GM19438 (cell line): ENCODE measurements around the gene CHGA.

ENCODE experiments used
- ATAC-seq: cut with Tn5 transposase; IDR thresholded peaks from one replicate; pipeline ENCODE4 v1.9.1; 2021; ENCODE audit warnings: low read depth; ENCODE audit not compliant: unreplicated experiment

CHGA gene

DNA sequence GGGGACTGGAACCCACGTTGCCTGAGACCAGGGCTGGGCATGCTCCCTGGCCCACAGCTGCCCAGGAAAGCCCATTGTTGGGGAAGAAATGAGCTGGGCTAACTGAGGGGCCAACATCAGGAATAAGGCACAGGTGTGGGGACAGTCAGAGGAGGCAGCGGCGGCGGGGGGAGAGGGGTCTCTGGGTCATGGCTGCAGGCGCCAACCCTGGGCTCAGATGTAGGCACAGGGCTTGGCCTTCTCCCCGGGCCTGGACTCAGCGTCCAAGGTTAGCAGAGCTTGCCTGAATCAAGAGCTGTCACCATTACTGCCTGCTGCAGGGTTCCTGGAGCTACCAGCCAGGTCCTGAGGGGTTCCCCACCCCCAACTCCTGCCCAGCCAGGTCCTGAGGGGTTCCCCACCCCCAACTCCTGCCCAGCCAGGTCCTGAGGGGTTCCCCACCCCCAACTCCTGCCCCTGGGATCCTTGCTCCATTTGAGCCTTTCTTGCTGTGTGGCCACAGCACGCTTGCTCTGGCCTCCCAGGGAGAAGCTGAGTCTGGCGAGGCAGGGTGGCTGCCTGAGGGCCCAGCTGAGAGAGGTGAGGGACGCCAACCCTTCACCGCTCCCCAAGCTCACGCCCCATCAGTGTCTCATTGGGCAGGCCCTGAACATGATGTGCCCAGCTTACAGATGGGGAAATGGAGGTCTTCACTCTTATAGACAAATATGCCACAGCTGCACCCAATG is 6.2 kb downstream of the CHGA start:
- ATAC-seq = no peak

GRCh38 chr14:92929689-92930608 is 7.0 kb downstream of the CHGA start:
- ATAC-seq = no peak

GRCh38 chr14:92930737-92931602 is 8.0 kb downstream of the CHGA start:
- no peak for ATAC-seq

DNA sequence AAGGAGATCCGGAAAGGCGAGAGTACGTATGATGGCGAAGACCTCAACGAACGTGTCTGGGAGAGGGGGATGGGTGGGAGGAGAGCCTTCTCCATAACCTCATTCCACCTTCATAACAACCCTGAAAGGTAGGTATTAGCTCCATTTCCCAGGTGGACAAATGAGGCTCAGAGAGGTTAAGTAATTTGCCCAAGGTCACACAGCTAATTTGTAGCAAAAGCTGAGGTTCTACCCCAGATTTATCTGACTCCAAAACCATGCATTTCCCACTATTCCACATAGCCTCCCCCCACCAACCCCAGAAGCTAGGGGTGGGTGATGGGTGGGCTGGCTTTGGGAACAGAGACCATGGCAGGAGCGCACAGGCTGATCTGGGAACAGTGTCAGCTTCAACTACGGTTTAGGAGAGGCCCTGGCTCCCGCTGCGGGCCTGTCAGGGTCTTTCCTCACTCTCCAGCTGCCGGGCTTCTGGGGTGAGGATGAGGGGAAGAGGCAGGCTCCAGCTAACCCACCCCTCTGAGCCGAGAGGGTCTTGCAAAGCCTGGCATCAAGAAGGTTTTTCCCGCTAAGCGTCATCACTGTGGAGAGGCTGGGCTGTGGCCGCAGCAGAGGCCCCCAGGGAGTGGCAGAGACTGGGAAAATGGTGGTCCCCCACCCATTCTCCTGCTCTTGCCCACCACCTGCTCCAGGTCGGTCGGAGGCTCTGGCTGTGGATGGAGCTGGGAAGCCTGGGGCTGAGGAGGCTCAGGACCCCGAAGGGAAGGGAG is 8.9 kb downstream of the CHGA start:
- ATAC-seq = no peak

DNA sequence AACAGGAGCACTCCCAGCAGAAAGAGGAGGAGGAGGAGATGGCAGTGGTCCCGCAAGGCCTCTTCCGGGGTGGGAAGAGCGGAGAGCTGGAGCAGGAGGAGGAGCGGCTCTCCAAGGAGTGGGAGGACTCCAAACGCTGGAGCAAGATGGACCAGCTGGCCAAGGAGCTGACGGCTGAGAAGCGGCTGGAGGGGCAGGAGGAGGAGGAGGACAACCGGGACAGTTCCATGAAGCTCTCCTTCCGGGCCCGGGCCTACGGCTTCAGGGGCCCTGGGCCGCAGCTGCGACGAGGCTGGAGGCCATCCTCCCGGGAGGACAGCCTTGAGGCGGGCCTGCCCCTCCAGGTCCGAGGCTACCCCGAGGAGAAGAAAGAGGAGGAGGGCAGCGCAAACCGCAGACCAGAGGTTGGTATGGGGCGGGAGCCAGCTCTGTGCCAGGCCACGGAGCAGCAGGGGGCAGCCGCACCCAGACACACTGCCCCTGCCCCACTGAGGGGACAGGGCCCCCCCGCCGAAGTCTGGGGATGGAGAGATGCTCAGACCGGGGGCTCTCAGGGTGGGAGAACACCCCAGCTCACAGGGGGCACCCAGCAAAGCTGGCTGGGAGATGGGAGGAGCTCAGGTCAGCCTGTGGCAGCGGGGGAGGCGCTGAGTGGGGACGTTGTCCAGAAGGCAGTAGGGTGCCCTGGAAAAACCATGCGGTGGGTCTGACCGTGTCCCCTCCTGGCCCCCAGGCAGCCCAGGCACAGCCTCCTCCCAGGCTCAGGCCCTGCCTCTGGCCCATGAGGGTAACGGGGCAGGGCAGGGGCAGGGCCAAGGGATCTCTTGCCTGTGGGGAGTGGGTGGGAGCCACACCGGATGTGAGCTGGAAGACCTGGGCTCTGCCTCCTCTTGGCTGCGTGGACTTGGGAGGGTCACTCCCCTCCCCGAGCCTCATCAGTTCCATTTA is 9.8 kb downstream of the CHGA start:
- no peak for ATAC-seq

GRCh38 chr14:92933481-92933880 is 10.5 kb downstream of the CHGA start:
- ATAC-seq = no peak

GRCh38 chr14:92934196-92935085 is 11.5 kb downstream of the CHGA start:
- ATAC-seq = no peak

DNA sequence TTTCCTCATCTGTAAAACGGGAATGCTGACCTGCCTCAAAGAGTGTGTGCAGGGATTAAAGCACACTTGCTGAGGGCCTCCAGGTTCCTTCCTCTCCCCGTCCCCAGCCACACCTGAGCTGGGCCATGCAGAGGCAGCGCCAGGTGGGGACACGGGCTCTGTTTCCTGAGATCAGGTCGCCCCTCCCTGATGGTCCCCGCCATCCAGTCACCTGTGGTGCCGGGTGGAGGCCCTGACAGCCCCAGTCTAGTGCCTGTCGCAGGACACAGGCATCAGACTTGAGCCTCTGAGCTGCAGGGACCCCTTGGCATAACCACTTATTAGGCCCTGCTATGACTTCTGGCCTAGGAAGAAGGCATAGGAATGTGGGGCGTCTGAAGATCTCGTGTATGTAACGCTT is 12.5 kb downstream of the CHGA start:
- no peak for ATAC-seq

DNA sequence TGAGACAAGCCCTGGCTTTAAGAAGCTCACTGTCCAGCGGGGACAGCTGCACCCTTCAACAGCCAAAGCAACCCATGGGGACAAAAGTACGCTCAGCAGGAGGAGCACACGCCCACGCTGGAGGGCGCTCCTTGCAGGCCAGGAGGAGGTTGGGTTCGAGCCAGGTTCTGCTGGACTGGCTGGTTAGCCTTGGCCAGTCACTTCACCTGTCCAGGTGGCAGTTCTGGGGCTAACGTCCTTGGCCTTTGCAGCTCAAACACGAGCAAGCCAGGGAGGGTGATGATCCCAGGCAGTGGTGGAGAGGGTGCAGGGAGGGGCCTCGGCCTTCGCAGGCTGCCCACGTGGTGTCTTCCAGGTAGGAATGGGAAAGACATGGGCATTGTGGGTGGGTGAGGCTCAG is 13.1 kb downstream of the CHGA start:
- no peak for ATAC-seq

GRCh38 chr14:92937051-92937937 is 14.3 kb downstream of the CHGA start:
- ATAC-seq = no peak

DNA sequence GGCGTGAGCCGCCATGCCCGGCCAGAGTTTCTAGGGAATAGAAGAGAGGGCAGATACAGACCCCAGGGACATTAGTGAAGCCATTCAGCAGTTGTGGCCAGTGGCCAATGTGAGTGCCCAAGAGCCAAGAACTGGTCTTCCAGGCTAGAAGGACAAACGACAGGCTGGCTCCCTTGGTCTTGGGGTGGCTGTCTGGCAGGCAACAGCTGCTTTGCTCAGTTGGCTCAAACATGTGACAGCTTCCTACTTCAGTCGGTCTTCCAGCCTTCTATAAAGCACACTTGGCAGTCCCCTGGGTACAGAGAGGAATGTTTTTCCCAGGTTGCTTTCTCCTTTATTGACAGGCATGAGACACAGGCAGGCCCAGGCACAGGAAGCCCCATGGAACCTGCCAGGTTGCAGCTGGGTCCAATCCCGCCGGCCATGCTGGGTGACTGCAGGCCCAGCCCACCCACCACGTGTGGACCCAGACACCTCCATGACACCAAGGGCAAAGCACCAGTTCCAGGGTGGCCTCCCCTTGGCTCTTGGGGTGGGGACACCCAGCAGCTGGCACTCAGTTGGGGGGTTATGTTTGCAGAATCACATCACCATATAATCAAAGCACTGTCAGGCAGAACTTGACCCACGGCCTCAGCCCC is 15.4 kb downstream of the CHGA start:
- no peak for ATAC-seq

DNA sequence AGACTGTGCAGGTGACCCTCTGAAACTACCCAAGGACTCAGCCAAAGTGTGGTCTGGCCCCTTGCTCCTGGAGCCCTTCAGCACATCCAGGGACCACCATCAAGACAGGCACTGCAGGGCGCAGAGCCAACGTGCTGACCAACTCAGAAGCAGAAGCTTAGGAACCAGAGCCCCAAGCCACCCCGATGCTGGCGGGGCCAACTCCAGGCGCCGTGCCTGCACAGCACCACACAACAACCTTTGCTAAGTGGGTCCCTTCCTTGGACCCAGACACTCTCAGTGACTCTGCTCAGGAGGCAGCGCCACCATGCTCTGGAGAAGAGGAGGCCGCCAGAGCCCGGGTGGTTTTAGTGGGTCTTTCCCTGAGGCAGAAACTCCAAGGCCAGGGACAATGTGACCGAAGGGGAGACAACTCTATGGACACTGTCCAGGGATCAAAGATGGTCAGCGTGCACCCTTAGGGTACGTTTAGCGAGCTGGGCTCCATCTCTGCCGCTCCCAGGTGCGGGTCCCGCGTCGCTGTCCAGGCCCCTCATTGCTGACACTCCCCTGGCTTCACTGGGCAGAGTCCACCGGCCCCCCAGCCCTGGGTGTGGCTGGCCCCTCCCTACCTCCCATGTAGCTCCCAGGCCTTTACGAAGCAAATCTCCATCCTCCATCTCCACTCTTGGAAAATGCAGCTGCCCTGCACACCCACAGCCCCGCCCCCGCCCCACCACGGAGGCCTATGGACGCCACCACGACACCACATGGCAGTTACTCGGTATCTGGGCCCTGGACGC is 16.1 kb downstream of the CHGA start:
- ATAC-seq = no peak

DNA sequence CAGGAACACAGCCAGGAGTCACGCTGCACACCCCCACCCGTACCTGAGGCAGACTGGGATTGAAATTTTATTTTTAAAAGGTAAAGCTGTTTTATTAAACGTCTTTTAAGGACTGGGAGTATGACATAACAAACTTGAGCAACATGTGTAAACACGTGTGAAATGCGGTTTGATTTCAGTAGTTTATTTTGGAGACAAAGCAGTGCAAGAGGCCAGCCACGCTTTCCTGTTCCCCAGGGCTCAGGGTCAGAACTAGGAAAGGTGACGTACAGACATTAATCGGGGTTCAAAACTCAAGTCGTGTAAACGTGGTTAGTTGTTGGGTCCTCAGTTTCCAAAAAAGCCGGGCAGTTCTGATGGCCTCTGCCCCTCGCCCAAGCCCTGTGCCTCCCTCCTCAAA is 16.7 kb downstream of the CHGA start:
- ATAC-seq = no peak

GRCh38 chr14:92940543-92940942 is 17.6 kb downstream of the CHGA start:
- no peak for ATAC-seq

DNA sequence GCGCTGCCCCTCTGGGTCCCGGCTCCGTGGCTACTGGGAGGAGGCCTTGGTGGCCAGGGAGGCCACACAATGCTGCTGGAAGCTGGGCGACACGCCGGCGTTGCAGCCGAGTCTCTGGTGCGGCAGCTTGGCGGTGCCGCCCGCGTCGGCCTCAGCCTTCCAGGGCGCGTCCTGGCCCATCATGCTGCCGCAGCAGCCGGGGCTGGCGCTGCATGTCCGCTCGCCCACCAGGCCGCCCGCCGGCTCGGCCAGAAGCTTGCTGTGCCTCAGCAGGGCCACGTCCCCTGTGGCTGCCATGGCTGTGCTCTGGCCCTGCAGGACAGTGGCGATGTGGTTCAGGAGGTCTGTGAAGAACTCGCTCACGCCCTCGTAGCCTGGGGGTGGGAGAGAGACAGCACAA is 18.6 kb downstream of the CHGA start:
- ATAC-seq = no peak

- ATAC-seq = no peak
Measured at GRCh38 chr14:92942136-92942535, 19.2 kb downstream of the CHGA start.
